H1 (cell line): ENCODE data around the gene CTSW. TPM values are rescaled to one million over a fixed set of nuclear protein-coding genes. Genes with fewer than 3 reads are reported as not detected.

Experiments used
- BACH1 ChIP-seq: IDR thresholded peaks from 2 replicates; pipeline ENCODE4 v1.6.1; 2012; ENCODE audit warnings: low read length, improper control_type of control experiment
- CHD2 ChIP-seq: IDR thresholded peaks from 2 replicates; pipeline ENCODE4 v1.6.1; 2012; ENCODE audit warnings: low read length, improper control_type of control experiment
- CHD7 ChIP-seq: fragments of 300-600 bp; sonication (generic); IDR thresholded peaks from 2 replicates; pipeline ENCODE4 v1.7.1; 2012; ENCODE audit warnings: low read length, moderate library complexity, mild to moderate bottlenecking, inconsistent platforms; ENCODE audit not compliant: insufficient replicate concordance
- EGR1 ChIP-seq: IDR thresholded peaks from 2 replicates; pipeline ENCODE4 v1.6.1; 2011; ENCODE audit warnings: low read depth, low read length, borderline replicate concordance
- HDAC6 ChIP-seq: IDR thresholded peaks from one replicate; pipeline ENCODE4 v1.7.1; 2012; ENCODE audit warnings: low read depth, mild to moderate bottlenecking, inconsistent platforms, low read length, moderate library complexity
- RNF2 ChIP-seq: fragments of 200-900, 300-1000 bp; sonication (generic); IDR thresholded peaks from 2 replicates; pipeline ENCODE4 v1.7.1; 2016; ENCODE audit warnings: borderline replicate concordance, low read depth, mild to moderate bottlenecking, antibody characterized with exemption, low read length; ENCODE audit not compliant: poor library complexity, severe bottlenecking; ENCODE audit errors: missing control alignments
- SP2 ChIP-seq: IDR thresholded peaks from 2 replicates; pipeline ENCODE4 v1.6.1; 2012; ENCODE audit warnings: mild to moderate bottlenecking, low read length, inconsistent platforms
- SP4 ChIP-seq: IDR thresholded peaks from 2 replicates; pipeline ENCODE4 v1.6.1; 2012; ENCODE audit warnings: low read length, inconsistent platforms
- SUZ12 ChIP-seq: fragments of 200-600 bp; sonication (generic); IDR thresholded peaks from 2 replicates; pipeline ENCODE4 v1.6.1; 2012; ENCODE audit warnings: mild to moderate bottlenecking, inconsistent platforms, low read length, moderate library complexity, mixed read lengths
- TBP ChIP-seq: IDR thresholded peaks from 2 replicates; pipeline ENCODE4 v1.6.1; 2011; ENCODE audit warnings: low read depth, low read length, improper control_type of control experiment
- USF2 ChIP-seq: IDR thresholded peaks from 2 replicates; pipeline ENCODE4 v1.6.1; 2011; ENCODE audit warnings: low read length, improper control_type of control experiment
- YY1 ChIP-seq: IDR thresholded peaks from 2 replicates; pipeline ENCODE4 v1.6.1; 2011; ENCODE audit warnings: low read depth, mild to moderate bottlenecking, low read length
- polyA plus RNA-seq, 7 experiments: library from polyadenylated mRNA; depleted of rRNA in 3 of 7; stranded (reverse) in 5 of 7; unstranded in 2 of 7; fragments of >200 nt in 5 of 7; fragments of 200-250 nt in 2 of 7; gene quantifications; 1 replicate in 5 of 7; 2 replicates in 1 of 7; 4 replicates in 1 of 7; pipeline versions ENCODE4 v1.2.1 to v1.2.3, GENCODE V29; 2011 to 2013; ENCODE audit warnings: missing spikeins in 2 of 7, mixed read lengths in 2 of 7
- total RNA-seq: library from RNA; stranded (reverse); fragmentation: NEBNext Ultra II Directional; extraction: Animal tissue kit (Norgen Biotek cat#: 25700); gene quantifications from 2 replicates; pipeline ENCODE4 v1.2.1, GENCODE V29; 2021

The CTSW gene
- total and polyA plus RNA-seq, 2 of the 8 experiments (the other 6 are each of a cell fraction or from before 2014, with no cell fraction given): not detected

GRCh38 chr11:65884716-65885092 is 5.1 kb downstream of the CTSW start (continued):
- TF ChIP-seq USF2 (no peak), CHD2 (0 out of 2 replicates have a peak, but pooled peaks have one; percentile 26), YY1 (peak; percentile 87), BACH1 (no peak), HDAC6 (no peak), TBP (no peak), SUZ12 (no peak), SP2 (no peak), SP4 (no peak), EGR1 (no peak), CHD7 (no peak), RNF2 (no peak)
